ENCODE measurements around the gene P3H2. TPM values are rescaled to one million over a fixed set of nuclear protein-coding genes. Genes with fewer than 3 reads are reported as not detected.

The P3H2 gene
- total RNA-seq, 1 experiment from 2014 or later, result 82.2 TPM

DNA sequence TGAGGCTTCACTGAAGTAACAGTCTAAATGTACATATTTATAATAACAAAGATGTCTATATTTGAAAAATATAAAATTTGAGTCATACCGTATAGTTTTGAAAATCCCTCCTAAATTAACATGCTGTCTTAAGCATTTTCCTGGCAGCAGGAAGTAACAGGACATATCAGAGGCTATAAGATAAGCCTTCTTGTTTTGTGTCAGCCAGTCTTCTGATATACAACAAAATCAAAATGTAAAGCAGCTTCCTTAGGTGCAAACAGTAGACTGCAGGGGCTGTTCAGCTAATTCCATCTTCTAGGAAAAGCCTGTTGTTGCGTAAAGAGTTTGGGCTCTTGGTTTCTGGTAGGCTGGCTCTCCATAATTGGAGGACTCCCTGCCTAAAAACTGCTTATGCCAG is 56.0 kb downstream of the P3H2 start:
- TF ChIP-seq POLR2AphosphoS5 (IDR thresholded peaks at IDR 0.05; ENCODE audit: low read depth, low read length) (no peak), TCF7L2 (IDR thresholded peaks at IDR 0.05; ENCODE audit: low read depth, low read length) (no peak), SIN3A (IDR thresholded peaks at IDR 0.05; ENCODE audit: borderline replicate concordance, insufficient read depth, low read depth, low read length) (no peak)
- TF ChIP-seq, protein P1, sequence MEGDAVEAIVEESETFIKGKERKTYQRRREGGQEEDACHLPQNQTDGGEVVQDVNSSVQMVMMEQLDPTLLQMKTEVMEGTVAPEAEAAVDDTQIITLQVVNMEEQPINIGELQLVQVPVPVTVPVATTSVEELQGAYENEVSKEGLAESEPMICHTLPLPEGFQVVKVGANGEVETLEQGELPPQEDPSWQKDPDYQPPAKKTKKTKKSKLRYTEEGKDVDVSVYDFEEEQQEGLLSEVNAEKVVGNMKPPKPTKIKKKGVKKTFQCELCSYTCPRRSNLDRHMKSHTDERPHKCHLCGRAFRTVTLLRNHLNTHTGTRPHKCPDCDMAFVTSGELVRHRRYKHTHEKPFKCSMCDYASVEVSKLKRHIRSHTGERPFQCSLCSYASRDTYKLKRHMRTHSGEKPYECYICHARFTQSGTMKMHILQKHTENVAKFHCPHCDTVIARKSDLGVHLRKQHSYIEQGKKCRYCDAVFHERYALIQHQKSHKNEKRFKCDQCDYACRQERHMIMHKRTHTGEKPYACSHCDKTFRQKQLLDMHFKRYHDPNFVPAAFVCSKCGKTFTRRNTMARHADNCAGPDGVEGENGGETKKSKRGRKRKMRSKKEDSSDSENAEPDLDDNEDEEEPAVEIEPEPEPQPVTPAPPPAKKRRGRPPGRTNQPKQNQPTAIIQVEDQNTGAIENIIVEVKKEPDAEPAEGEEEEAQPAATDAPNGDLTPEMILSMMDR (IDR thresholded peaks at IDR 0.05), result no peak
- TF ChIP-seq, protein P2, sequence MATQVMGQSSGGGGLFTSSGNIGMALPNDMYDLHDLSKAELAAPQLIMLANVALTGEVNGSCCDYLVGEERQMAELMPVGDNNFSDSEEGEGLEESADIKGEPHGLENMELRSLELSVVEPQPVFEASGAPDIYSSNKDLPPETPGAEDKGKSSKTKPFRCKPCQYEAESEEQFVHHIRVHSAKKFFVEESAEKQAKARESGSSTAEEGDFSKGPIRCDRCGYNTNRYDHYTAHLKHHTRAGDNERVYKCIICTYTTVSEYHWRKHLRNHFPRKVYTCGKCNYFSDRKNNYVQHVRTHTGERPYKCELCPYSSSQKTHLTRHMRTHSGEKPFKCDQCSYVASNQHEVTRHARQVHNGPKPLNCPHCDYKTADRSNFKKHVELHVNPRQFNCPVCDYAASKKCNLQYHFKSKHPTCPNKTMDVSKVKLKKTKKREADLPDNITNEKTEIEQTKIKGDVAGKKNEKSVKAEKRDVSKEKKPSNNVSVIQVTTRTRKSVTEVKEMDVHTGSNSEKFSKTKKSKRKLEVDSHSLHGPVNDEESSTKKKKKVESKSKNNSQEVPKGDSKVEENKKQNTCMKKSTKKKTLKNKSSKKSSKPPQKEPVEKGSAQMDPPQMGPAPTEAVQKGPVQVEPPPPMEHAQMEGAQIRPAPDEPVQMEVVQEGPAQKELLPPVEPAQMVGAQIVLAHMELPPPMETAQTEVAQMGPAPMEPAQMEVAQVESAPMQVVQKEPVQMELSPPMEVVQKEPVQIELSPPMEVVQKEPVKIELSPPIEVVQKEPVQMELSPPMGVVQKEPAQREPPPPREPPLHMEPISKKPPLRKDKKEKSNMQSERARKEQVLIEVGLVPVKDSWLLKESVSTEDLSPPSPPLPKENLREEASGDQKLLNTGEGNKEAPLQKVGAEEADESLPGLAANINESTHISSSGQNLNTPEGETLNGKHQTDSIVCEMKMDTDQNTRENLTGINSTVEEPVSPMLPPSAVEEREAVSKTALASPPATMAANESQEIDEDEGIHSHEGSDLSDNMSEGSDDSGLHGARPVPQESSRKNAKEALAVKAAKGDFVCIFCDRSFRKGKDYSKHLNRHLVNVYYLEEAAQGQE (IDR thresholded peaks at IDR 0.05; ENCODE audit: insufficient read depth in 1 of 2, low read depth in 2 of 2, low read length in 1 of 2), result no peak
- Histone ChIP-seq H3K9me3 (ENCODE audit: control insufficient read depth, insufficient read depth, low read depth, low read length) (no peaks in the 10 kb centered on the region), H3K4me1 (ENCODE audit: control insufficient read depth, insufficient read depth, low read length) (peaks cover 29% of the 10 kb centered on the region), H3K36me3 (ENCODE audit: control insufficient read depth, insufficient read depth, low read length) (no peaks in the 10 kb centered on the region), H3K27me3 (ENCODE audit: control insufficient read depth, insufficient read depth, low read length) (no peaks in the 10 kb centered on the region), H3K4me3 (ENCODE audit: low read depth in 2 of 2, low read length in 2 of 2) (no peak overlapping the region), H3K27ac (ENCODE audit: low read length) (peak overlapping the region; percentile 81)
- ATAC-seq, result no peak; the same call in 1 of the 2 replicates
- DNase-seq (ENCODE audit: low read depth, low spot score), result no peak
- no TSS peak for BruUV-seq (replicated peaks)
- ChIA-PET CTCF (no interaction called here), POLR2A (interaction anchor here (0.6 to 0.7 kb wide), 2 partner anchors 13 to 14 kb away, joined by 5 to 7 read pairs; no protein-coding TSS in a partner anchor)
- in situ Hi-C loops (cut with HindIII; ENCODE audit: low pct_unique_long_range_greater_than_20kb, low sequenced_read_pairs), result no loop called here
- intact Hi-C loops (cut with micrococcal nuclease; ENCODE audit: unreplicated experiment), result no loop called here

DNA sequence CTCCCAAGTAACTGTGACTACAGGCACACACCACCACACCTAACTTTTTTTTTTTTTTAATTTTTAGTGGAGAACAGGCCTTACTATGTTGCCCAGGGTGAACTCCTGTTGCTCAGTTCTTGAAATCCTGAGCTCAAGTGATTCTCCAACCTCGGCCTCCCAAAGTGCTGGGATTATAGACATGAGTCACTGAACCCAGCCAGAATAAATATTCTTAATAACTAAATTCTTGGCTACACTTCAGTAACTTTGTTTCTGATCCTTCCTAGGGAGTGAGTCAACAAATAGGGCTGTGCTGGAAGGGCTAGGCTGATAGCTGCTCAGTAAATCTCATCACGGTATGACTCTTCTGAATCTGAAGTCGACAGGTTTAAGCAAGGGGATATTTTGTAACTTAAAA is 56.6 kb downstream of the P3H2 start:
- H3K27me3 ChIP-seq (ENCODE audit: control insufficient read depth, insufficient read depth, low read length), result no peaks in the 10 kb centered on the region
- ATAC-seq (peak; percentile 95), DNase-seq (ENCODE audit: low read depth, low spot score) (no peak)
- no peaks in the 10 kb centered on the region for H3K36me3 ChIP-seq (ENCODE audit: control insufficient read depth, insufficient read depth, low read length)
- peak overlapping the region; percentile 81; the same call in 1 of the 2 replicates for H3K27ac ChIP-seq (ENCODE audit: low read length)
- no peak overlapping the region for H3K4me3 ChIP-seq (ENCODE audit: low read depth in 2 of 2, low read length in 2 of 2)
- POLR2A ChIA-PET, result interaction anchor here (0.6 to 0.7 kb wide), 4 partner anchors 13 to 361 kb away, joined by 5 to 7 read pairs (median 6); no protein-coding TSS in a partner anchor
- no TSS peak for BruUV-seq (replicated peaks)
- H3K4me1 ChIP-seq (ENCODE audit: control insufficient read depth, insufficient read depth, low read length), result peaks cover 26% of the 10 kb centered on the region
- intact Hi-C loops (cut with micrococcal nuclease; ENCODE audit: unreplicated experiment) (no loop called here), in situ Hi-C loops (cut with HindIII; ENCODE audit: low pct_unique_long_range_greater_than_20kb, low sequenced_read_pairs) (no loop called here)
- CTCF ChIA-PET, result interaction anchor here (0.6 kb wide), 1 partner anchor 59 kb away, joined by 6 read pairs; no protein-coding TSS in a partner anchor
- no peaks in the 10 kb centered on the region for H3K9me3 ChIP-seq (ENCODE audit: control insufficient read depth, insufficient read depth, low read depth, low read length)
- TF ChIP-seq, protein P2 (IDR thresholded peaks at IDR 0.05; ENCODE audit: insufficient read depth in 1 of 2, low read depth in 2 of 2, low read length in 1 of 2), result 0 out of 4 replicates have a peak, but pooled peaks of 1 of the 2 experiments have one; percentile 7
- TF ChIP-seq, protein P1 (IDR thresholded peaks at IDR 0.05), result no peak
- TF ChIP-seq SIN3A (IDR thresholded peaks at IDR 0.05; ENCODE audit: borderline replicate concordance, insufficient read depth, low read depth, low read length) (no peak), POLR2AphosphoS5 (IDR thresholded peaks at IDR 0.05; ENCODE audit: low read depth, low read length) (peak; percentile 46; the same call in 1 of the 2 replicates), TCF7L2 (IDR thresholded peaks at IDR 0.05; ENCODE audit: low read depth, low read length) (peak; percentile 69; the same call in 1 of the 2 replicates)

Data from Panc1 (cell line).